ENCODE measurements around the gene NUP210. TPM values are rescaled to one million over a fixed set of nuclear protein-coding genes. Genes with fewer than 3 reads are reported as not detected.

The NUP210 gene
- total and polyA plus RNA-seq, 7 donors: under 0.01 to 26.4 (median 2.1) TPM

- Histone ChIP-seq H3K36me3 (peaks cover 0 to 29% (median 0%) of the 10 kb centered on the region in 4 donors), H3K27ac (no peak overlapping the region), H3K9me3 (no peaks in the 10 kb centered on the region), H3K4me1 (peaks cover 0 to 13% (median 6%) of the 10 kb centered on the region in 4 donors), H3K4me3 (no peak overlapping the region), H3K27me3 (no peaks in the 10 kb centered on the region)
- TF ChIP-seq EP300 (IDR thresholded peaks at IDR 0.05) (no peak), POLR2AphosphoS5 (IDR thresholded peaks at IDR 0.05) (no peak), POLR2A (IDR thresholded peaks at IDR 0.05) (no peak), CTCF (IDR thresholded peaks at IDR 0.05) (no peak)
- WGBS, 2 donors: 96 to 97% methylated on average over 14 of the region's 14 CpGs
- no peak for DNase-seq
- intact Hi-C loops (cut with DNase I): no loop called here
These were observed 43.1 kb downstream of the NUP210 start for GRCh38 chr3:13377021-13377420.

- intact Hi-C loops (cut with DNase I): no loop called here
- no peak overlapping the region for H3K4me3 ChIP-seq
- TF ChIP-seq POLR2A (IDR thresholded peaks at IDR 0.05): no peak
- TF ChIP-seq POLR2AphosphoS5 (IDR thresholded peaks at IDR 0.05): no peak
- TF ChIP-seq EP300 (IDR thresholded peaks at IDR 0.05): no peak
- TF ChIP-seq CTCF (IDR thresholded peaks at IDR 0.05): no peak
- no peaks in the 10 kb centered on the region for H3K27me3 ChIP-seq
- H3K9me3 ChIP-seq: no peaks in the 10 kb centered on the region
- H3K27ac ChIP-seq: no peak overlapping the region
- H3K36me3 ChIP-seq: peaks cover 0 to 35% (median 0%) of the 10 kb centered on the region in 4 donors
- no peak for DNase-seq
- peaks cover 0 to 13% (median 6%) of the 10 kb centered on the region in 4 donors for H3K4me1 ChIP-seq
- 95 to 96% methylated on average over 9 of the region's 9 CpGs for WGBS, 2 donors
These were observed 44.0 kb downstream of the NUP210 start for GRCh38 chr3:13376091-13376490.

DNA sequence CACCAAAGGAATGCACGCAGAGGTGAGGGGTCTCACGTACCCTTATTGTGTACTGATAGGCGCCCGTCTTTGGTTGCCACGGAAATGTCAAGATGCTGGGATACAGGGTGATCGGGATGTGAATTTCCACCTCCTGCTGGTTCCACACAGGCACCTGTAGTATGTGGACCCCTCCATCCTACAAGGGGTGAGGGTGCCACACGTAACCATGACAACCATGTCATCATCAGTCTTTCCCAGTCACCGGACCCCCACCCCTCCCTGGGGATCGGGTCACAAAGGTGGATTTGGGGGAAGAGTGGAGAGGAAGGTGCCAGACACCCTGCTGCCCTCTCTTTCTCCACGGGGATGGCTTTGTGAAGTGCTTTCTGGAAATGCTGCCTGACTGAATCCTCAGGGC lies 44.7 kb downstream of the NUP210 start:
- no peaks in the 10 kb centered on the region for H3K9me3 ChIP-seq
- 92 to 93% methylated on average over 10 of the region's 10 CpGs for WGBS, 2 donors
- H3K27ac ChIP-seq: no peak overlapping the region
- H3K4me3 ChIP-seq: no peak overlapping the region
- no peak for TF ChIP-seq POLR2A (IDR thresholded peaks at IDR 0.05)
- intact Hi-C loops (cut with DNase I): no loop called here
- no peaks in the 10 kb centered on the region for H3K27me3 ChIP-seq
- no peak for DNase-seq
- H3K4me1 ChIP-seq: peaks cover 0 to 13% (median 6%) of the 10 kb centered on the region in 4 donors
- peaks cover 0 to 35% (median 0%) of the 10 kb centered on the region in 4 donors for H3K36me3 ChIP-seq

- no peaks in the 10 kb centered on the region for H3K27me3 ChIP-seq
- intact Hi-C loops (cut with DNase I): no loop called here
- H3K4me1 ChIP-seq: peaks cover 0 to 5% (median under 1%) of the 10 kb centered on the region in 4 donors
- H3K36me3 ChIP-seq: peaks cover 0 to 35% (median 0%) of the 10 kb centered on the region in 4 donors
- H3K27ac ChIP-seq: no peak overlapping the region
- WGBS, 2 donors: 93 to 94% methylated on average over 13 of the region's 13 CpGs
- H3K9me3 ChIP-seq: no peaks in the 10 kb centered on the region
- no peak overlapping the region for H3K4me3 ChIP-seq
- no peak for DNase-seq
- TF ChIP-seq POLR2A (IDR thresholded peaks at IDR 0.05) (no peak), POLR2AphosphoS5 (IDR thresholded peaks at IDR 0.05) (no peak), CTCF (IDR thresholded peaks at IDR 0.05) (no peak), EP300 (IDR thresholded peaks at IDR 0.05) (no peak)
These were observed 46.0 kb downstream of the NUP210 start for GRCh38 chr3:13373975-13374586.

GRCh38 chr3:13372656-13373055 lies 47.5 kb downstream of the NUP210 start:
- no peak overlapping the region for H3K4me3 ChIP-seq
- intact Hi-C loops (cut with DNase I): no loop called here
- H3K27me3 ChIP-seq: no peaks in the 10 kb centered on the region
- no peak for DNase-seq
- H3K4me1 ChIP-seq: no peaks in the 10 kb centered on the region
- H3K27ac ChIP-seq: no peak overlapping the region
- H3K9me3 ChIP-seq: no peaks in the 10 kb centered on the region
- TF ChIP-seq POLR2A (IDR thresholded peaks at IDR 0.05) (no peak), EP300 (IDR thresholded peaks at IDR 0.05) (no peak), CTCF (IDR thresholded peaks at IDR 0.05) (no peak), POLR2AphosphoS5 (IDR thresholded peaks at IDR 0.05) (no peak)
- peaks cover 0 to 35% (median 0%) of the 10 kb centered on the region in 4 donors for H3K36me3 ChIP-seq
- 96% methylated on average over 8 of the region's 8 CpGs for WGBS, 2 donors
